GM19397 (cell line): ENCODE measurements around the gene DCTN4.
"Not testable (repeated sequence)": the region's sequence is repeated elsewhere in the genome, so short reads cannot be mapped to it uniquely, and the experiment has no call there.

ENCODE experiments used
- ATAC-seq: cut with Tn5 transposase; IDR thresholded peaks from one replicate; pipeline ENCODE4 v1.9.1; 2021; ENCODE audit warnings: mild to moderate bottlenecking, moderate library complexity; ENCODE audit not compliant: unreplicated experiment

DCTN4 gene

DNA sequence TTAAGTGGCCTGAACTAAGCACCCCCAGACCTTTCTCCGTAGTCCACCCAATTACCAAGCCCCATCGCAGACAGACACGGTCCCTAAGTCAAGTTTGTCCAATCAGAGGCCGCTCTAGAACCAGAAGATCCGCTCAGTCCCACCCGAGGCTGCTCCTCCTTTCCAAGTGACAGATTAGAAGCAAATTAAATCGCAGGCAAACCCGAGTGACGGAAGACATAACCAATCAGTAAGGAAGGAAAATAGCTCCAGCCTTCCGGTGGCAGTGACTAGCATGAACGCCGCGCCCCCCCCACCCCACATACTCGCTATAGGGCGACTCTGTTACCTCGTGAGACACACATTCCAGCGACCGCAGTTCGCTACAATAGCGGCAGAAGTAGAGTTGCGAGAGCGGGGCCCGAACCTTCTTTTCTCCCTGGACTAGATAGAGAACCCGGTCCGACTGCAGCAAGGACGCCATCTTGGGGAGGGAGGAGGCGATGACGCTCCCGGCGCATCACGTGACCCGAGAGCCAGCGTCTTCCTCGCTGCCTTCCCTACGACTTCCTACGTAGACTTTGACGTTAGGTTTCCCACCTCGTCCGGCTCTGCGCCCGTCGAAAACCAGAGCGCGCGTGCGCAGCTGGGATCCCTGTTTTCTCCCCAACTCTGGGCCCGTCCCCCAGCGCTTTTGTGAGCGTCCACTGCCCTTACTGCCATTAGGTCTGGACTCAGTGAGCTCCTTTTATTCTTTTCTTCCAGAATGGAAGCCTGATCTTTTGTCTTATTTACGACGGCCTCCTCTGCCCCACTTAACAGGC, at the start of gene DCTN4:
Gene DCTN4, minus strand, starts transcription at position 487 of the 803 bp plus-strand sequence. Its CDS starts 24 bp downstream, at position 463.
- peak; percentile 94 for ATAC-seq

- no peak for ATAC-seq
These were observed 45.6 kb upstream of the DCTN4 start for GRCh38 chr5:150804388-150804787.

- no peak for ATAC-seq
These were observed 42.5 kb upstream of the DCTN4 start for GRCh38 chr5:150801117-150801927.

- no peak for ATAC-seq
These were observed 38.6 kb upstream of the DCTN4 start for GRCh38 chr5:150797384-150797783.

DNA sequence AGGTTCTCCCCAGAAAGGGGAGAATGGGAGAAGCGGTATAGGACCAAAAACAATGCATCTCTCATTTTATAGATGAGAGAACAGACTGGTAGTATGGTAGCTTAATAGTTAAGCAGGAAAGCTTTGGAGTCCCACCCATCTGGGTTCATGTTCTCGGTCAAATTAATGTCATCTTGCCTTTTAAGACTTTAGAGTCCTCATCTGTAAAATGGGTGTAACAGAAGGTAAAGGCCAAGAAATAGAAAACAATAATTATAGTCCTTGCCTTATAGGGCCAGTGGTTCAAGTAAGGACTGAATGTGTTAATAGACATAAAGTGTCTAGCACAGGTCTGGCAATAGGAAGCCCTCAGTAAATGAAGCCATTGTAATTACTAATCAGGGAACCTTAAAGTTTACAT, 36.1 kb upstream of the DCTN4 start:
- no peak for ATAC-seq

GRCh38 chr5:150793423-150793888, 34.6 kb upstream of the DCTN4 start:
- not testable (repeated sequence) for ATAC-seq

DNA sequence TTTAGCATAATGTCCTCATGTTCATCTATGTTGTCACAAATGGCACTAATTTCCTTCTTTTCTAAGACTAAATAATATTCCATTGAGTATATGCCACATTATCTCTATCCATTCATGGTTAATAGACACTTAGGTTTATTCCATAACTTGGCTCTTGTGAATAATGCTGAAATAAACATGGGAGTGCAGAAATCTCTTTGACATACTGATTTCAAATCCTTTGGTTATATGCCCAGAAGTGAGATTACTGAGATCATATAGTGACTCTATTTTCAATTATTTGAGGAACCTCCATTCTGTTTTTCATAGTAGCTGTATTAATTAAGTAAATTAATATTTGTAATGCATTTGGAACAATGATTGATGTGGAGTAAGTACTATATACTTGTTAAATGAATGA, 32.7 kb upstream of the DCTN4 start:
- ATAC-seq, result no peak

GRCh38 chr5:150789943-150790611, 31.3 kb upstream of the DCTN4 start:
- ATAC-seq, result peak; percentile 85

DNA sequence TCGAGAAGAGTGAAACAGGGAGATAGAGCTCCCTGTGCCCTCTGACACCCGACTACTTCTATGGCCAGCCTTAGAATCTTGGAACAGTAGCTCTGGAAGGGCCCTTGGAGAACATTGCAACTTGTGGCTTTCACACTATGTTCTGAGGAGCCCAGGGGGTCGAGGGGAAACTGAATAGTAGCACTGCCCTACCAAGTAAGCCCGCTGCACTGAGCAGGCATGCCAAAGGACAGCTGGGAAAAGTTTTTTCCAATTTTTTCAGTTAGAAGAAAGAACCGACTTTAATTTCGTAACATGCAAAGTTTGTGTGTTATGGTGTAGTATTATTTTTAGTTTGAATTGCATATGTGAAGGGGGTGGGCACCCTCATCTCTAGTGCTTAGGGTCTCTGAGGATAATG, 30.6 kb upstream of the DCTN4 start:
- no peak for ATAC-seq

GRCh38 chr5:150788977-150789376, 30.2 kb upstream of the DCTN4 start:
- ATAC-seq, result no peak

DNA sequence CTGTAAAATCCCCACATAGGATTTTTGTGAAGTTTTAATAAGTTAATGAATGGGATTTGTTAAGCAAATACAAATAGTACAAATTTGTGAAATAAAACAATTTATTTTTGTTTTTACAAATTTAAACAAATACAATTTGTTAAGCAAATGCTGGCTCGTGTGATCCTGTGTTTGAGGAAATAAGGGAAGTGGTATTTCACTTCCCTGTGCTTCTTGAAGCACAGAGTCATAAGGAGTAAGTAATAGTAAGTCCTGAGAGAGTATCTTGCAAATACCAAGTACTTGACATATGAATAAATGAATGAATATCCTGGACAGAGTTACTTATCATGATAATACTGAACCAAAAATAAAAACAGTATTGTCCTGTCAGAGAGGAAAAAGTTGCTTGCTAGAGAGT, 28.8 kb upstream of the DCTN4 start:
- ATAC-seq, result no peak

DNA sequence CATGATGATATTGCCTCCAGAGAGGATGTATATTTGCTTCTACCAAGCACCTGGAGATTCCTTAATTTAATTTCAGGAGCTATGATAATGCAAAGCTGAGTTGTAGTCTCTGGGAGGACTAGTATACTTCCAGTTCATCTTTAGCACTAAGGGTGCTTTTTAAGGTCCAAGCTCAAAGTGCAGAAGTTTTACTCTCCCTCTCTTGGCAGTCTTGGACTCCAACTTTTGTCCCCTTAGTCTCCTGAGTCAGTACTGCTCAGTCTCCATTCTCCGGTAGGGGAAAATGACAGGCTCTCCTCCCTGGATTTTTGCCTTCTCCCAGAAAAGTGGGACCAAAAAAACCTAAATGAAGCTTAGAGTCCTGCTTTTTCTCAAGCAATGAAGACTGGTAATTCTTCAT, 28.1 kb upstream of the DCTN4 start:
- ATAC-seq, result no peak

GRCh38 chr5:150785950-150786349, 27.1 kb upstream of the DCTN4 start:
- no peak for ATAC-seq

DNA sequence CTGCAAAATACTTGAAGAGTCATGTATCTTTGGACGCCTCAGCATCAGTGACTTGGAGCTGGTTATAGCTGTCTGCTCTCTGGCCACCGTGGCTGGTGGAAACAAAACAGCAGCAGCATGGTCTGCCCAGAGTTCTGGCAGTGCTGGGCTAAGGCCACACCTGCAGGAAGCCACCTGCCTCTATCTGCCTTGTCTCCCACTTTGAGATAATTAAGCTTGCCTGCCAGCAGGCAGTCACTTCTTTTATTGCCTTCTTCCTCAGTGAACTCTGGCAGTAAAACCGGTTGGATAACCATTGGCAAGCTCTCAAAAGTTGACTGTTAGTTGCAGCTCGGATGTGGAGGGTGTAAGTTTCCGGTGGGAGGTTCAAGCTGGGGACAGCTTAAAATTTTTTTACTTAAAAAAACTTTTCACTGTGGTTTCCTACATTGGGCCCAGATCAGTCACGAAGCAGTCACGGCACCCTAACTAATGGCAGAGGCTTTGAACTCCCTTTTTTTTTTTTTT, 24.7 kb upstream of the DCTN4 start:
- ATAC-seq, result peak; percentile 35

DNA sequence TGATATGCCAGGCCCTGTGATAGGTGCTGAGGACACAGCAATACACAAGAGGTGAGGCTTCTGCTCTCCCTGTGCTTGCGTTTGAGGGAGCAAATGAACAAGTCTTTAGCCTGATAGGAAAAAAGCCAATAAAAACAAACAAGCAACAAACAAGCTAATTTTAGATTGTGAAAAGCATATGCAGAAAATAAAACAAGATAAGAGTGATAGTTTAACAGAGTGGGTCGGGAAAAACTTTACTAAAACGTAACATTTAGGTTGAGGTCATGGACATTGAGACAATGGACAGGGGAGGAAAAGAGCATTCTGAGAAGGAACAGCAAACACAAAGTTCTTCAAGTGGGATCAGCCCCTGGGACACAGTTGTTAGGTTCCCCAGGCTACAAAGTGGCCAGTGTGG, 24.0 kb upstream of the DCTN4 start:
- no peak for ATAC-seq

GRCh38 chr5:150781706-150782614, 23.1 kb upstream of the DCTN4 start:
- no peak for ATAC-seq

GRCh38 chr5:150780816-150781221, 22.0 kb upstream of the DCTN4 start:
- no peak for ATAC-seq

DNA sequence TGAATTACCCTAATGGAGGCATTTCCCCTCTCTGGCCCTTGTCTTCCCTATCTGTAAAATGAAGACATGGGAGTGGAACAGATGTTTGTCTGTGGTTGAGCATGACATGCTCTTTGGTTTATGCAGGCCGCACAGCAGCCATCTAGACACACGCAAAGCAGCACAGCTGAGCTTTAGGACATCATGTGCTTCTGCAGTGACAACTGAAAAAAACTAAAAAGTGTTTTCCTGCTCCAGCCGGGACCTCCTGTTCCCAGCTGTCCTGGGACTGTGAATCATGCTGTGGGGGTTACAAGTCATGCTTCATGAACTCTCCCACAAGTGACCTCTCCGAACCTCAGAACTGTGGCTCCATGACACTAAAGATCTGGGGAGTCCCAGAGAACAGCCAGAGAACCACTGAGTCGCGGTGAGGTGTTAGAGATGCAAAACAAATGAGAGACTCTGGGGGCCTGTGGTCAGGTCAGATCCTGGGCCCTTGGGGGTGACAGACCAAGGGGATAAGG, 21.4 kb upstream of the DCTN4 start:
- peak; percentile 62 for ATAC-seq

GRCh38 chr5:150779397-150780186, 20.8 kb upstream of the DCTN4 start:
- peak; percentile 2 for ATAC-seq
